GM18507 (cell line): ENCODE results near the gene IL4R.
"Not testable (repeated sequence)": the region's sequence is repeated elsewhere in the genome, so short reads cannot be mapped to it uniquely, and the experiment has no call there.

Source experiments
- DNase-seq: peaks from one replicate; pipeline ENCODE4 v3.0.0; 2011; ENCODE audit warnings: low read depth; ENCODE audit not compliant: insufficient read length; ENCODE audit errors: extremely low spot score
- FAIRE-seq: peaks from 2 replicates; lab custom pipeline; 2011; peaks lifted over from hg19 to GRCh38; lab: Jason Lieb, UNC

The IL4R gene

DNA sequence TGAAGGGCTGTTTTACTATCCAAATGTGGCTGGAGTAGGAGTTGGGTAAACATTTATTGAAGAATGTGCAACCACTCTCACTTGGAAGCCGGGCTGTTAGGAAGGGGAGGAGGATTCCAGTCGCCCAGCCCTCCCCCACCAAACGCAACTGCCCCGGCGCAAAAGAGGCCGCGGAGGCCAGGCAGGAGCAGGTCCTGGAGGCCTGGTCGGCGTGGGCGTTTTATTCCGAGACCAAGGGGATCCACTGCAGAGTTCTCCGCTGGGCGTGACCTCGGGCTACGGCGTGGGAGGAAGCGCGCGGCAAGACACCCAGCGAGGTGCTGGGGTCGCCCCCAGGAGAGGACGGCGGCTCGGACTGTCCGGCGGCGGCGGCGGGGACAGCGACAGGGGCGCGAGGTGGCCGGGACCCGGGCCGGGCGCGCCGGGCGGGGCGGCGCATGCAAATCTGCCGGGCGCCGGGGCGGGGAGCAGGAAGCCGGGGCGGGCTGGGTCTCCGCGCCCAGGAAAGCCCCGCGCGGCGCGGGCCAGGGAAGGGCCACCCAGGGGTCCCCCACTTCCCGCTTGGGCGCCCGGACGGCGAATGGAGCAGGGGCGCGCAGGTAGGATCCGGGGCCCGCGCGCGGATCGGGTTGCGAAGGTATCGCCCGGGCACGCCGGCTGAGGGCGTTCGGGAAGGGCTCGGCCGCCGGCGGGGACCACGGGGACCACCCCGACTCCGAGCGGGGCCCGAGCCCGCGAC is at the start of gene IL4R:
IL4R (plus strand) TSS at position 553 of the 739 bp plus-strand sequence. CDS start 26,230 bp downstream, outside the sequence.
- FAIRE-seq (peak; percentile 41), DNase-seq (no peak)

DNA sequence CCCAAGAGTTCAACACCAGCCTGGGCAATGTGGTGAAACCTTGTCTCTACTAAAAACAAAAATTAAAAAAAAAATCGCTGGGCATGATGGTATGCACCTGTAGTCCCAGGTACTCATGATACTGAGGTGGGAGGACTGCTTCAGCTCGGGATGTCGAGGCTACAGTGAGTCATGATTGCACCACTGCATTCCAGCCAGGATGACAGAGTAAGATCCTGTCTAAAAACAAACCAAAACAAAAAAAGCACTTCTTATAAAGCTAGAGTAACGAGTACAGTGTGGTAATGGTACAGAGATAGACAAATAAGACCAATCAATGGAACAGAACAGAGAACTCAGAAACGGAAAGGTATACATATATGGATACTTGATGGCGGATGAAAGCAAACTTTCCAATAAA is 49.6 kb upstream of the IL4R start:
- FAIRE-seq (no peak), DNase-seq (no peak)

DNA sequence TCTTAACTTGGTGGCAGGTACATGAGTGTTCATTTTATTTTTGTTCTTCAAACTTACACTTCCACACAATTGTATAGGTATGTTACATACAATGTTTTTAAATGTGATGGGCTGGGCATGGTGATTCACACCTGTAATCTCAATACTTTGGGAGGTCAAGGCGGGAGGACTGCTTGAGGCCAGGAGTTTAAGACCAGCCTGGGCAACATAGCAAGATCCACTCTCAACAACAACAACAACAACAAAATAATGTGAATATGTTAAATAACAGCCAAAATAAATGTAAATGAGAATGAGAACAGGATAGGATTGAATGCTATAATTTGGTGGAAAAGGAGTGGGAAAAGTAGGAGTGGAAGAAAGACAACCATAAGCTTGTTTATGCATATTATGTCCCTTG is 47.8 kb upstream of the IL4R start:
- no peak for DNase-seq
- FAIRE-seq, result no peak

DNA sequence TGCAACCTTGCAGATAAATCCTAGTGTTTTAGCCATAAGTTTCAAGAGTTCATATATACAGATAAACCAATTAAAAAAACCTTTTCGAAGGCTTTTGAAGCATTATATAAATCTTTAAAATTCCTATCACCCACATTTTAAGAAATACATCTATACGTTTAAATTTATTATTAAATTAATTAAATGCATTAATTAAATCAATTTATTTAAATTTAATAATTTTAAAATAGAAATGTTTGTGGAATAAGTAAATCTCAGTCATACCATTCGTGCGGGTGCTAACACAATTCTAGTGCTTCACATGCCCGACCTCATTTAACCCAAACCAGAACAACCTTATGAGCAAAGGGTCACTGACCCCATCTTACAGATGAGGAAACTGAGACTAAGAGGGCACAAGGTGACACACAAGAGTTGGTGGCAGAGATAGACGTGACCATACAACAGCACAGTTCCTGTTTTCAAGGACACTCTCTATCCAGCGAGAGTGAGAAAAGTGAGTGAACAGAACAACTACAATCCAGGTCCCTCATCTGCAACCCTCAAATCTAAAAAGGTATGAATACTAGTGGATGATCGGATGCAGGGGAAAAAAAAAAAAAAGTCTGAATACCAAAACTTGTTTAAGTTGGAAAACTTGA is 46.6 kb upstream of the IL4R start:
- DNase-seq (no peak), FAIRE-seq (no peak)

DNA sequence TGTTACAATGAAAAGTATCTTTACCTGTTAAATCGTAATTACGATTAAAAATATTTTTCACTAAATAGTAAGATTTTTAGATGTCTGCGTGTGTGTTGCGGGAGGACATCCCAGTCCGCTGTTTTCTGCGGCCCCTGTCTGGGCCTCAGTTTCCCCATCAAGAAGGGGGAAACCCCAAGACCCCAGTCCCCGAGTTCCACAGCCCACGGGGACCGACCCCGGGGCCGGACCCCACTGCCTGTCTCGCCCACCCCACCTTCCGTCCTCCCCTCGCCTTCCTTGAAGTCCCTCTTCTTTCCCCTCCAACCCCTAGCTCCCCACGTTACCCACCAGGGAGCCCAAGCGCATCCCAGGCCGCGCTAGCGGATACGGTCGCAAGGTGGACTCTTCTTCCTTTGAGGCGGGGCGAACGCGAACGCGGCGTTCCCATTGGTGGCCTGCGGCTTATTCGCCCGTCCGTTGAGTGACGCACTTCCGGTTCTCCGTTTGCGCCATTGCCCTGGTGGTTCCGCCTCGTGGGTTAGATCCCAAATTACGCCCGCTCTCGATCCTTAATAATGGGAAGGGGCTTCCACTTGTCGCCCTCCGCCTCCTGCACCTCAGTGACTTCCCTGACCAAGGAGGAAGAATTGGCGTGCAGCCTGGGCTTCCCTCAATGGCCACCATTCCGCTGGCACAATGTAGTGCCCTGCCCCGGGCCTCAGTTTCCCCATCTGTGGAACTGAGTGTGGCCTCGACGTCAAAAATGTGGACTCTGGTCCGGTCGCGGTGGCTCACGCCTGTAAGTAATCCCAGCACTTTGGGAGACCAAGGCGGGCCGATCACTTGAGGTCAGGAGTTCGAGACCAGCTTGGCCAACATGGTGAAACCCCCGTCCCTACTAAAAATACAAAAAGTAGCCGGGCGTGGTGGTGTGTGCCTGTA is 45.1 kb upstream of the IL4R start, which contains the start of gene NSMCE1:
NSMCE1 (minus strand) TSS at position 397 of the 924 bp plus-strand sequence. CDS start 11,202 bp downstream, outside the sequence.
- FAIRE-seq, result peak; percentile 97

DNA sequence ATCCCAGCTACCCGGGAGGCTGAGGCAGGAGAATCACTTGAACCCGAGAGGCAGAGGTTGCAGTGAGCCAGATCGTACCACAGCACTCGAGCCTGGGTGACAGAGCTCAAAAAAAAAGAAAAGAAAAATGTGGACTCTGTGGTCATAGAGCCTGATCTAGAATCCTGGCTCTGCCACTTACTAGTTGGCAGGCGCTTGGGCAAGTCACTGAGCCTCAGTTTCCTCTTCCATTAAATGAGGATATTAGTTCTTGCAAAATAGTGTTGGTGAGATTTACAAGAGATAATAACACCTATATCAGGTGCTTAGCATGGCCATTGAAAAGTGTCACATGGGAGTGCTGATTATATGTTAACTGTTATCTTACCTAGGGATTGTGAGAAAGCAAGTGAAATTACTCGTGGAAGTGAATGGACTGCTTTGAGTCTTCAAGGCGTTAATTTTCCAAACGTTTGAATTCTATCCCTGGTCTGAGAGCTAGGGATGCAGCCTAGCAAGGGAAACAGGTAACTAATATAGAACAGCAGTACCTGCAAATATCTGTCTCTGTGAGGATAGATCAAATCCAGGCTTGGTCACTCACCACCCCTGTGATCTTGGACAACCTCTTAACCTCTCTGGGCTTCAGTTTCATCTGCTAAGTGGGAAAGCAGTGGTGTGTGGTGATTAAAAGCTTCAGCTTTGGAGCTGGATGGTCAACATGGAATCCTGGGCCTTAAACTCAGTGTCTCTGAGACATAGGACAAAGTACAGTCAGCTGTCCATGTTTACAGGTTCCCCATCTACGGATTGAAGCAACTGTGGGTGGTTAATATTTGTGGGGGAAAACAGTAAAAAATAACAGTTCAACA is 44.2 kb upstream of the IL4R start:
- DNase-seq (no peak), FAIRE-seq (no peak)

More for the DNA sequence above, 45.1 kb upstream of the IL4R start, which contains the start of gene NSMCE1:
- DNase-seq, result peak; percentile 93

DNA sequence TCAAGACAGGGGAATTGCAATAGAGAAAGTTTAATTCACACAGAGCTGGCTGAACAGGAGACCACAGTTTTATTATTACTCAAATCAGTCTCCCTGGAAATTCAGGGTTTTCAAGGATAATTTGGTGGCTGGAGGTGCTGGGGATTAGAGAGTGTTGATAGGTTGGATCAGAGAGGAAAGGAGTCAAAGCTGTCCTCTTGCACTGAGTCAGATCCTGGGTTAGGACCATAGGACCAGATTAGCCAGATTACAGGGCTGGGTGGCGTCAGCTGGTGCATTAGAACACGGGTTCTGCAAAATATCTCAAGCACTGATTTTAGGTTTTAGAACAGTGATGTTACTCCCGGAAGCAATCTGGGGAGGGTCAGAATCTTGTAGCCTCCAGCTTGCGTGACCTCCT is 43.4 kb upstream of the IL4R start:
- FAIRE-seq, result no peak

DNA sequence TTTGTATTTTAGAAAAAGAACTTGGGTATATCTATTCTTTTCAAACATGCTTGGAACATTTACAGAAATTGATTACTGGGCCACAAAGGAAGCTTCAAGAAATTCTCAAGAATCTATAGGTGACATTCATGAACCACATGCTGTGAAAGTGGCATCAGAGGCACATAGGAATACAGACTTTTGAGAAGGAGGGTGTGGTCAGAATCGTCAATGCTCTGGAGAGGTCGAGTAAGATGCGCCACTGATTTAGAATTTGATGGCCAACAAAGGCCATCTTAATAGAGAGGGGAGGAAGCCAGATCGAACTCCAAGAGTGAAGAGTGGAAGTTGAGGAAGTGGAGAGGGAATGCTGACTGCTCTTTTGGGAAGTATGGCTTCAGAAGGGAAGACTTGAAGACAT is 41.7 kb upstream of the IL4R start:
- DNase-seq (no peak), FAIRE-seq (no peak)

More for the DNA sequence above, 43.4 kb upstream of the IL4R start:
- no peak for DNase-seq

DNA sequence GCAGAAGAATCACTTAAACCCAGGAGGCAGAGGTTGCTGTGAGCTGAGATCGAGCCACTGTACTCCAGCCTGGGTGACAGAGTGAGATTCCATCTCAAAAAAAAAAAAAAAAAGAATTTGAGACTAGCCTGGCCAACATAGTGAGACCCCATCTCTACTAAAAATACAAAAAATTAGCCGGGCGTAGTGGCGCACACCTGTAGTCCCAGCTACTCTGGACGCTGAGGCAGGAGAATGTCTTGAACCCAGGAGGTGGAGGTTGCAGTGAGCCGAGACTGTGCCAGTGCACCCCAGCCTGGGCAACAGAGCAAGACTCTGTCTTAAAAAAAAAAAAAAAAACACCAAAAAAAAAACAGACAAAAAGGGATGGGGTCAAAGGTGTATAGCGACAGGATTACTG is 41.1 kb upstream of the IL4R start:
- FAIRE-seq, DNase-seq: not testable (repeated sequence)

DNA sequence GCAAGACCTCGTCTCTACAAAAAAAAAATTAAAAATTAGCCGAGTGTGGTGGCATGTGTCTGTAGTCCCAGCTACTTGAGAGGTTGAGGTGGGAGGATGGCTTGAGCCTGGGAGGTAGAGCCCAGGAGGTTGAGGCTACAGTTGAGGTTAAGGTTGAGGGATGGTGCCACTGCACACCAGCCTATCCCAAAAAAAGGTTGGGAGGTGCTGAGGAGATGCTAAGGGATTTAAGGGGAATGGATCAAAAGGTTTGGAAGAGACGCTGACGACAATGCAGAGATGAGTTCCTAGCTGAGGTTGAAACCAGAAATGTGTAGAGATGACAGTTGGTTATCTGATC is 40.5 kb upstream of the IL4R start:
- FAIRE-seq (no peak), DNase-seq (no peak)

DNA sequence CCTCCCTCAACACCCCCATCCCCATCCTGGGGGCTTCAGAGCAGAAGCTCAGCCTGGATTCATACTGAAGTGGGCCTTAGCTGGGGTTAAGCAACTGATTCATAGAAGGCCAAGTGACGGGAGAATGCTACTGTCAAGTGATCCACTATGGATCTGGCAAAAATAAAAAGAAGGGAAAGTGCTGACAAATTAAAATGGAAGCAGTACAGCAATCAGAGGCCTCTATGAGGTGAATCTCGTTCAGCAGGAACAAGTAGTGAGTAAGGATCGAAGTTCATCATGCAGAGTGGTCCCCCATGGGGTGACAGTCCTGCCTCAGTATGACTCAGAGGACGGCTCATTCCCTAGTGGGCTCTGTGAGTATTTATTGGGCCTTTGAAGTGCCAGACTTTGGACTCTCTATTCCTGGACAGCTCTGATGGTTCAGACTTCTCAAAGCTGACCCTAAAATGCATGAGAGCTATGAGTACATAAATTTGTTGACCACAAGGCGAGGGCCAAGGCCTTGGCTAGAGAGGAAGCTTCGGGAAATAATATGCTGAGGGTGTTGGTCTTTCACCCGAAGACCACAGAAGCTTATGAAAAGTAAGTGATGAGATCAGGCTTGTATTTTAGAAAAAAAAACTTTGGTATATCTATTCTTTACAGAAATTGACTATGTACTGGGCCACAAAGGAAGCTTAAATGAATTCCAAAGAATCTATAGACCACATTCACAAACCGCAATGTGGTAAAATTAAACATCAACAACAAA is 39.9 kb upstream of the IL4R start:
- FAIRE-seq (no peak), DNase-seq (no peak)

DNA sequence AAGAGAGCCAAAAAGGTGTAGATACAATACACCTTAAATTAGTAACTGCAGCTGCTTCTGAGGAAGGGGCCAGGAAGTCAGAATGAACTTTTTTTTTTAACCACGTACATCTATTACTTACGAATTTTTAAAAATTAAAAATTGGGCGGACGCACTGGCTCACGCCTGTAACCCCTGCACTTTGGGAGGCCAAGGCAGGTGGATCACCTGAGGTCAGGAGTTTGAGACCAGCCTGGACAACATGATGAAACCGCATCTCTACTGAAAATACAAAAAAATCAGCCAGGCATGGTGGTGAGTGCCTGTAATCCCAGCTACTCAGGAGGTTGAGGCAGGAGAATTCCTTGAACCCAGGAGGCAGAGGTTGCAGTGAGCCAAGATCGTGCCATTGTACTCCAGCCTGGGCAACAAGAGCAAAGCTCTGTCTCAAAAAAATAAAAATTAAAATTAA is 39.3 kb upstream of the IL4R start:
- DNase-seq, FAIRE-seq: not testable (repeated sequence)

DNA sequence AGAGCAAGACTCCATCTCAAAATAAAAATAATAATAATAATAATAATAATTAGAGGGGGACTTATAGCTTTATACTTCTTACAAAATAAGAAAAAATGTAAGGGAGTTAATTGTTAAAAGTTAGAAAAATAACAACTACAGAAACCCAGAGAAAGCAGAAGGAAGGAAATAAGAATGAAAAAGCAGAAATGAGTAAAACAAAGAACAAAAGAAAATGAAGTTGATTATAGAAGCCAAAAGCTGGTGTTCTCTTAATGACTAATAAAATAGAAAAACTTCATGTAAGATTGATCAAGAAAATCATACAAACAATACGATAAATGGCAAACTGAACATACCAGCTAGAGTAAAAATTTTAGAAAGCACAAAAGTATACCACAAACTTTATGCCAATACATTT is 38.4 kb upstream of the IL4R start:
- no peak for DNase-seq
- no peak for FAIRE-seq

DNA sequence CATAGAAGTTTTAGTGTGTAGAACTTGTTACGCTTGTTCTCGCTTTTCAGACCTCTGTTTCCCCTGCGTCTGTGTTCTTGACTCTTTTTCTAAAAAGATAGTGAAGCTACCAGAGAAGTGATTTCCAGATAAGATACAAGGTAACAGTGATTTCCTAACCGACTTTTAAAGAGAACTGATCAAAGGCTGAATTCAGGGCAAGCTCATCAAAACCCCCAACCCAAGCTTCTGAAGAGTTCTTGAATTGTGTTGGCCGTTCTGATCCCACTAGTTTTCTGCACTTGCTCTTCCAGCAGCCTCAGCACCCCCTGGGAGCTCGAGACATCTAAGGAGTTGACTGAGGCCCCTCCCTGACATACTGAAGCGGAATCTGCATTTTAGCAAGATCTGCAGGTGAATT is 32.5 kb upstream of the IL4R start:
- FAIRE-seq, result no peak

DNA sequence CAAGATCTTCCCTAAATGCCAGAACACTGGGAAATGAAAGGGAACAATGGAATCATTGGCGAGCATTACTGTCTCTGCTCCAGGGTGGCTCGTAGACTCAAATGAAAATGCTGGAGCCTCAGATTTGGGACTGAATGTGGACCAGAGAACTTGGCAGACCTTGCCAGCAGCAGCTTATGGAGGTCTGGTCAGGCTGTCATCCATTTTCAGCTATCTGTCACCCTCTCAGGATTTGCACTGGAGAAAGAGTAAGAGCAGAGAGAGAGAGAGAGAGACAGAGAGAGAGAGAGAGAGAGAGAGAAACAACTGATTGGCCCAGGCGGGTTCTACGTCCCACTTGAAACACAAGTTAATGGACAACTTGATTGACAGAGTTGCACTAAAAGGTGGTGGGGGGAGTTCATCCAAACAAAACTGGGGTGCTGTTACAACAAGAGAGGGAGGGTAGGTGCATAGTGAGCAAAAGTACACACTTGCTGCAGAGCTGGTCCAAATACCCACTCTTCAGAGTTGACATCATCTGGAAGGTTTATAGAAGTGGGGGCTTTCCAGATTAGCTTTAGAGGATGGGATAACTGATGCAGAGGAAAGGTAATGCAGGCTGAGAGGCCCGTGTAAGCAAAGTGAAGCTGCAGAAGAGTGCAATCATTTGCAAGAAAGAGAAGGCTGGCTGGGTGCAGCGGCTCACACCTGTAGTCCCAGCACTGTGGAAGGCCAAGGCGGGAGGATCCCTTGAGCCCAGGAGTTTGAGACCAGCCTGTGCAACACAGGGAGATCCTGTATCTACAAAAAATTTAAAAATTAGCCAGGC is 28.7 kb upstream of the IL4R start:
- FAIRE-seq, result no peak
- no peak for DNase-seq

More for the DNA sequence above, 32.5 kb upstream of the IL4R start:
- DNase-seq, result no peak

DNA sequence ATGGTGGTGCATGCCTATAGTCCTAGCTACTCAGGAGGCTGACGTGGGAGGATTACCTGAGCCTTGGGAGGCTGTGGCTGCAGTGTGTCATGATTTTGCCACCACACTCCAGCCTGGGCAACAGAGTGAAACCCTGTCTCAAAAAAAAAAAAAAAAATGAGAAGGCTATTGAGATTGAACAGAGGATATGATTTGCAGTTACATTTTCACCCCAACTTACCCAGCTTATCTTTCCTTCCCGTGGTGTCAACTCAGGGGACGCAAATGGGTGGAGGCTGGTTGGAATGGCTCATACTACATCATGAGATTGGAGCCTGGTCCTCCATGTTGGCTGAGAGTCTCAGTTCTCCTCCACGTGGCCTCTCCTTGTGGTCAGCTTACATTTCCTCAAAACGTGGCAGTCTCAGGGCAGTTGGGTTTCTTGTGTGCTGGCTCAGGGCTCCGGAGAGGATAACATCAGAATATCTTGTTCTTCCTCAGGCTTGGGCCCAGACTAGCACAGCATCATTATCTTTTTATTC is 28.0 kb upstream of the IL4R start:
- FAIRE-seq, result no peak

DNA sequence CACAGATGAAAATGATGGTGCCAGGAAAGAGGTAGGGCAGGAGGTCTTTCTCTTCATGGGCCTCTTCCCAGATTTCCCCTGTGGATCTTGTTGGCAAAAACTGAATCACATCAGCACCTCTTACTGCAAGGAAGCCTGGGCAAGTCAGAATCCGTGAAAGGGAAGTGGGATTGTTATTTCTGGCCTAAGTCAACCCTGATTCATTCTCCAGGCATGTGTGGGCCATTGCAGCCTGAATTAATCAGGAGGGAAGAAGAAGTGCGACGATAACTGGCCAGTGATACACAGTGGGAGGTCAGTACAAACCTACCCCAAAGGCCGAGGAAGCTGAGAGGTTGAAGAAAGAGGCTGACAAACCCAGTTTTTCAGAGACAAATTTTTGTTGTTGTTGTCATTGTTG is 27.3 kb upstream of the IL4R start:
- no peak for DNase-seq

More for the DNA sequence above, 28.0 kb upstream of the IL4R start:
- DNase-seq, result no peak

More for the DNA sequence above, 27.3 kb upstream of the IL4R start:
- FAIRE-seq, result no peak
